ENCODE results near the gene PDE9A. TPM values are rescaled to one million over a fixed set of nuclear protein-coding genes. Genes with fewer than 3 reads are reported as not detected.

Gene PDE9A
- total RNA-seq, 4 donors from 2014 or later: 0.59 to 15.0 (median 6.9) TPM

GRCh38 chr21:42785666-42786427 lies 132.4 kb downstream of the PDE9A start:
- no peaks in the 10 kb centered on the region for H3K4me1 ChIP-seq
- no peak overlapping the region for H3K4me3 ChIP-seq
- H3K27ac ChIP-seq: no peak overlapping the region
- intact Hi-C loops (cut with DNase I; ENCODE audit: low total_unique reads): no loop called here
- H3K9me3 ChIP-seq: no peaks in the 10 kb centered on the region
- TF ChIP-seq, protein P1, sequence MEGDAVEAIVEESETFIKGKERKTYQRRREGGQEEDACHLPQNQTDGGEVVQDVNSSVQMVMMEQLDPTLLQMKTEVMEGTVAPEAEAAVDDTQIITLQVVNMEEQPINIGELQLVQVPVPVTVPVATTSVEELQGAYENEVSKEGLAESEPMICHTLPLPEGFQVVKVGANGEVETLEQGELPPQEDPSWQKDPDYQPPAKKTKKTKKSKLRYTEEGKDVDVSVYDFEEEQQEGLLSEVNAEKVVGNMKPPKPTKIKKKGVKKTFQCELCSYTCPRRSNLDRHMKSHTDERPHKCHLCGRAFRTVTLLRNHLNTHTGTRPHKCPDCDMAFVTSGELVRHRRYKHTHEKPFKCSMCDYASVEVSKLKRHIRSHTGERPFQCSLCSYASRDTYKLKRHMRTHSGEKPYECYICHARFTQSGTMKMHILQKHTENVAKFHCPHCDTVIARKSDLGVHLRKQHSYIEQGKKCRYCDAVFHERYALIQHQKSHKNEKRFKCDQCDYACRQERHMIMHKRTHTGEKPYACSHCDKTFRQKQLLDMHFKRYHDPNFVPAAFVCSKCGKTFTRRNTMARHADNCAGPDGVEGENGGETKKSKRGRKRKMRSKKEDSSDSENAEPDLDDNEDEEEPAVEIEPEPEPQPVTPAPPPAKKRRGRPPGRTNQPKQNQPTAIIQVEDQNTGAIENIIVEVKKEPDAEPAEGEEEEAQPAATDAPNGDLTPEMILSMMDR (IDR thresholded peaks at IDR 0.05): no peak
- TF ChIP-seq POLR2A (IDR thresholded peaks at IDR 0.05): no peak
- no peak for DNase-seq
- peaks cover 0 to 3% of the 10 kb centered on the region in 2 donors for H3K27me3 ChIP-seq
- H3K36me3 ChIP-seq: no peaks in the 10 kb centered on the region

GRCh38 chr21:42786884-42787283 lies 133.5 kb downstream of the PDE9A start:
- TF ChIP-seq, protein P1 (IDR thresholded peaks at IDR 0.05): no peak
- no peak for TF ChIP-seq POLR2A (IDR thresholded peaks at IDR 0.05)

DNA sequence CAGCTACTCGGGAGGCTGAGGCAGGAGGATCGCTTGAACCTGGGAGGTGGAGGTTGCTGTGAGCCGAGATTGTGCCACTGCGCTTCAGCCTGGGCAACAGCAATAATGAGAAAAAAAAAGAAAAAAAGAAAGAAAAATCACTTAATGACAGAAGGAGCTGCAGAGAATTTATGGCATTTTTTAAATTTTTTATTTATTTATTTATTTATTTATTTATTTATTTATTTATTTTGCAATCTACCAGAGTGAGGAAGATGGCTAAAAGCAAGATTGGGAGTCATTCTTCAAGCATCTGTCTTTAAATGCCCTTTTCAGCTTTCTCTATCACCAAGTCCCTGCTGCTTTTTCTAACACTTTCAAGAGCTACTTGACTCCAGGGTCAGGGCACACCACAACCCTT lies 134.2 kb downstream of the PDE9A start:
- H3K4me1 ChIP-seq: no peaks in the 10 kb centered on the region
- intact Hi-C loops (cut with DNase I; ENCODE audit: low total_unique reads): no loop called here

More at GRCh38 chr21:42786884-42787283, 133.5 kb downstream of the PDE9A start:
- no peak for DNase-seq
- Histone ChIP-seq H3K9me3 (no peaks in the 10 kb centered on the region), H3K36me3 (no peaks in the 10 kb centered on the region), H3K4me1 (no peaks in the 10 kb centered on the region), H3K27me3 (peaks cover 0 to 3% of the 10 kb centered on the region in 2 donors), H3K27ac (no peak overlapping the region), H3K4me3 (no peak overlapping the region)
- intact Hi-C loops (cut with DNase I; ENCODE audit: low total_unique reads): no loop called here

GRCh38 chr21:42790520-42791065 lies 137.2 kb downstream of the PDE9A start:
- H3K27me3 ChIP-seq: no peaks in the 10 kb centered on the region
- TF ChIP-seq, protein P1 (IDR thresholded peaks at IDR 0.05): no peak
- TF ChIP-seq POLR2A (IDR thresholded peaks at IDR 0.05): no peak
- DNase-seq: no peak
- H3K4me1 ChIP-seq: no peaks in the 10 kb centered on the region
- intact Hi-C loops (cut with DNase I; ENCODE audit: low total_unique reads): no loop called here
- no peak overlapping the region for H3K27ac ChIP-seq
- H3K36me3 ChIP-seq: no peaks in the 10 kb centered on the region
- no peak overlapping the region for H3K4me3 ChIP-seq
- H3K9me3 ChIP-seq: no peaks in the 10 kb centered on the region

More for the DNA sequence above, 134.2 kb downstream of the PDE9A start:
- Histone ChIP-seq H3K9me3 (no peaks in the 10 kb centered on the region), H3K36me3 (no peaks in the 10 kb centered on the region), H3K27me3 (peaks cover 0 to 3% of the 10 kb centered on the region in 2 donors), H3K27ac (no peak overlapping the region), H3K4me3 (no peak overlapping the region)
- DNase-seq: no peak
- TF ChIP-seq, protein P1 (IDR thresholded peaks at IDR 0.05): no peak
- TF ChIP-seq POLR2A (IDR thresholded peaks at IDR 0.05): no peak

GRCh38 chr21:42793774-42794173 lies 140.4 kb downstream of the PDE9A start:
- Histone ChIP-seq H3K4me1 (no peaks in the 10 kb centered on the region), H3K27ac (no peak overlapping the region), H3K27me3 (no peaks in the 10 kb centered on the region), H3K9me3 (no peaks in the 10 kb centered on the region), H3K36me3 (no peaks in the 10 kb centered on the region), H3K4me3 (no peak overlapping the region)
- no peak for DNase-seq
- no peak for TF ChIP-seq POLR2A (IDR thresholded peaks at IDR 0.05)
- TF ChIP-seq, protein P1 (IDR thresholded peaks at IDR 0.05): no peak
- intact Hi-C loops (cut with DNase I; ENCODE audit: low total_unique reads): no loop called here
